Lung (tissue), 12 donors: ENCODE data around the gene ANP32B. TPM values are rescaled to one million over a fixed set of nuclear protein-coding genes. Genes with fewer than 3 reads are reported as not detected.

Experiments used
- ATAC-seq: fragments of 200-7000 bp; cut with Tn5 transposase; one replicate; pipeline ENCODE4 v1.9.1; 2020; ENCODE audit warnings: moderate number of reproducible peaks; ENCODE audit not compliant: insufficient read depth, low FRiP score
- DNase-seq, 3 donors: peaks; one replicate each; pipeline ENCODE4 v3.0.0-alpha.2; 2013 to 2017
- H3K27ac ChIP-seq, 2 donors: one replicate each; pipeline ENCODE4 v1.5.1; 2013; ENCODE audit warnings: mild to moderate bottlenecking in 2 of 2, moderate library complexity in 2 of 2, control low read depth in 1 of 2, inconsistent platforms in 1 of 2, low read depth in 1 of 2, low read length in 1 of 2
- H3K27me3 ChIP-seq, 3 donors: one replicate each; pipeline ENCODE4 v1.5.1; 2013; ENCODE audit warnings: low read length in 2 of 3; ENCODE audit not compliant: control insufficient read depth in 3 of 3, insufficient read depth in 3 of 3
- H3K36me3 ChIP-seq, 4 donors: one replicate each; pipeline ENCODE4 v1.5.1; 2013; ENCODE audit warnings: low read length in 4 of 4, mild to moderate bottlenecking in 1 of 4, moderate library complexity in 1 of 4; ENCODE audit not compliant: control insufficient read depth in 4 of 4, insufficient read depth in 4 of 4
- H3K4me1 ChIP-seq, 5 donors: one replicate each; pipeline ENCODE4 v1.5.1; 2013; ENCODE audit warnings: low read length in 5 of 5, mild to moderate bottlenecking in 2 of 5, moderate library complexity in 1 of 5; ENCODE audit not compliant: control insufficient read depth in 5 of 5, insufficient read depth in 5 of 5
- H3K4me3 ChIP-seq: one replicate; pipeline ENCODE4 v1.5.1; 2013; ENCODE audit warnings: mild to moderate bottlenecking, control low read depth, moderate library complexity
- H3K9ac ChIP-seq, 2 donors: one replicate each; pipeline ENCODE4 v1.5.1; 2013; ENCODE audit warnings: low read length in 2 of 2, control low read depth in 1 of 2; ENCODE audit not compliant: insufficient read depth in 1 of 2
- H3K9me3 ChIP-seq, 4 donors: one replicate each; pipeline ENCODE4 v1.5.1; 2013; ENCODE audit warnings: low read length in 3 of 4, mild to moderate bottlenecking in 1 of 4, moderate library complexity in 1 of 4; ENCODE audit not compliant: control insufficient read depth in 4 of 4, insufficient read depth in 3 of 4
- WGBS, 2 donors: extraction: QIAGEN DNeasy Blood & Tissue Kit; methylation state at CpG; one replicate each; pipeline ENCODE4 v1.1.7; 2013; 5-methylcytosine and 5-hydroxymethylcytosine counted together
- polyA plus RNA-seq, 2 donors: library from polyadenylated mRNA; stranded (reverse); fragments of 200-250 nt; gene quantifications; one replicate each; pipeline ENCODE4 v1.2.1, GENCODE V29; 2013
- total RNA-seq, 2 donors: library from RNA; depleted of rRNA in 1 of 2; stranded (reverse); fragments of >200 nt in 1 of 2; gene quantifications; one replicate each; pipeline ENCODE4 v1.2.1, GENCODE V29; 2014 to 2021
- TF ChIP-seq, protein P1 (sequence below): IDR thresholded peaks from 2 replicates; pipeline ENCODE4 v1.5.1; 2012; ENCODE audit warnings: mild to moderate bottlenecking; ENCODE audit errors: control extremely low read depth, extremely low read depth
- donor health status: control.
- donor health status: control.
- donor health status: Bipolar disorder and iron deficiency.
- donor health status: healthy.
- donor health status: DM: yes; HTN: yes; CAD: no.

Gene ANP32B
- total and polyA plus RNA-seq, 4 donors = 45.4 to 152 (median 103) TPM

- no peaks in the 10 kb centered on the region for H3K9me3 ChIP-seq
- no peaks in the 10 kb centered on the region for H3K36me3 ChIP-seq
- ATAC-seq (no peak), DNase-seq (no peak)
- peaks cover 0 to 5% (median 4%) of the 10 kb centered on the region in 3 donors for H3K27me3 ChIP-seq
- H3K9ac ChIP-seq = no peak overlapping the region
- H3K4me3 ChIP-seq = no peak overlapping the region
- H3K4me1 ChIP-seq = no peaks in the 10 kb centered on the region
- H3K27ac ChIP-seq = no peak overlapping the region
- TF ChIP-seq, protein P1, sequence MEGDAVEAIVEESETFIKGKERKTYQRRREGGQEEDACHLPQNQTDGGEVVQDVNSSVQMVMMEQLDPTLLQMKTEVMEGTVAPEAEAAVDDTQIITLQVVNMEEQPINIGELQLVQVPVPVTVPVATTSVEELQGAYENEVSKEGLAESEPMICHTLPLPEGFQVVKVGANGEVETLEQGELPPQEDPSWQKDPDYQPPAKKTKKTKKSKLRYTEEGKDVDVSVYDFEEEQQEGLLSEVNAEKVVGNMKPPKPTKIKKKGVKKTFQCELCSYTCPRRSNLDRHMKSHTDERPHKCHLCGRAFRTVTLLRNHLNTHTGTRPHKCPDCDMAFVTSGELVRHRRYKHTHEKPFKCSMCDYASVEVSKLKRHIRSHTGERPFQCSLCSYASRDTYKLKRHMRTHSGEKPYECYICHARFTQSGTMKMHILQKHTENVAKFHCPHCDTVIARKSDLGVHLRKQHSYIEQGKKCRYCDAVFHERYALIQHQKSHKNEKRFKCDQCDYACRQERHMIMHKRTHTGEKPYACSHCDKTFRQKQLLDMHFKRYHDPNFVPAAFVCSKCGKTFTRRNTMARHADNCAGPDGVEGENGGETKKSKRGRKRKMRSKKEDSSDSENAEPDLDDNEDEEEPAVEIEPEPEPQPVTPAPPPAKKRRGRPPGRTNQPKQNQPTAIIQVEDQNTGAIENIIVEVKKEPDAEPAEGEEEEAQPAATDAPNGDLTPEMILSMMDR = no peak
Observed at GRCh38 chr9:97964901-97965300, 18.2 kb upstream of the ANP32B start.

GRCh38 chr9:97966493-97966892, 16.6 kb upstream of the ANP32B start:
- DNase-seq = no peak
- Histone ChIP-seq H3K27me3 (peaks cover 0 to 5% (median 4%) of the 10 kb centered on the region in 3 donors), H3K9me3 (no peaks in the 10 kb centered on the region), H3K27ac (no peak overlapping the region), H3K4me3 (no peak overlapping the region), H3K4me1 (no peaks in the 10 kb centered on the region), H3K36me3 (no peaks in the 10 kb centered on the region), H3K9ac (no peak overlapping the region)
- TF ChIP-seq, protein P1 = no peak
- WGBS, 2 donors = 16 to 25% methylated on average over 1 of the region's 1 CpG
- ATAC-seq = no peak

GRCh38 chr9:97969014-97969413, 14.1 kb upstream of the ANP32B start:
- Histone ChIP-seq H3K4me1 (no peaks in the 10 kb centered on the region), H3K36me3 (no peaks in the 10 kb centered on the region), H3K27me3 (peaks cover 0 to 5% (median 4%) of the 10 kb centered on the region in 3 donors), H3K27ac (no peak overlapping the region), H3K9me3 (no peaks in the 10 kb centered on the region), H3K9ac (no peak overlapping the region), H3K4me3 (no peak overlapping the region)
- TF ChIP-seq, protein P1 = no peak
- ATAC-seq = no peak
- no peak for DNase-seq
- 90 to 92% methylated on average over 2 of the region's 2 CpGs for WGBS, 2 donors

GRCh38 chr9:97970165-97970564, 13.0 kb upstream of the ANP32B start:
- no peak overlapping the region for H3K4me3 ChIP-seq
- 47 to 58% methylated on average over 7 of the region's 7 CpGs for WGBS, 2 donors
- no peaks in the 10 kb centered on the region for H3K9me3 ChIP-seq
- H3K27me3 ChIP-seq = peaks cover 0 to 5% (median 4%) of the 10 kb centered on the region in 3 donors
- no peaks in the 10 kb centered on the region for H3K36me3 ChIP-seq
- ATAC-seq = no peak
- H3K4me1 ChIP-seq = no peaks in the 10 kb centered on the region
- no peak overlapping the region for H3K9ac ChIP-seq
- DNase-seq = no peak
- H3K27ac ChIP-seq = no peak overlapping the region
- TF ChIP-seq, protein P1 = no peak
